ENCODE data around the gene TINAGL1.

DNA sequence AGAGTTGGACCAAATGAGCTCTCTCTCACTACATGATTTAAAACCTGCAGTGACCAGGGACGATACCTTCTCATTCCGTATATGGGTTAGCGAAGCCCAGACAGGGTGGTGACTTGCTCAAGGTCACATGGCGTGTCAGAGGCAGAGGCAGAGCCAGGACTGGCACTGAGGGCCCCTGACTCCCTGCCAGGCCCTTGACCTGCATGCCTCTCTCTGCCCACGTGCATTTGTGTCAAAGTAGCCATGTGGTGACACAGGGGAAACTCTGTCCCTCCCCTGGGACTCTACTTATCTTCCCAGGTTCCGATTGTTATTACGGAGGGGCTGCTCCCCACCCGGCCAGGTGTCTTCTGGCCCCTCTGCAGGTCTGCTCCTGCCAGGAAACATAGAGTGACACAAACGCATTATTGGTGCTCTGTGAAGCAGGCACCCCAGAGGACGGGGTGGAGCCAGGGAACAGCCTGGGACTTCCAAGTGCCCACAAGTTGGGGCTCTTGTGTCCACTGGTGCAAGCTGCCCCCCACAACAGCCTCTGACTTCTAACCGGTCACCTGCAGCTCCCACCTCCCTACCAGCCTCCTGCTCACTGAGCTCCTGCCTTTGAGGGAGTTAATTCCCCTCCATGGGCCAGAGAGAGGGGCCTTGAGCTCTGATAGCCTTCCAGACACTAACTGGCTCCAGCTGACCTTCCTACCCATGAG lies 7.3 kb upstream of the TINAGL1 start:
- TF ChIP-seq FOXP2 (optimal IDR thresholded peaks at IDR 0.05; ENCODE audit: control extremely low read depth, extremely low read length, insufficient read depth) = no peak
- TF ChIP-seq EZH2 (IDR thresholded peaks at IDR 0.05) = no peak
